Retinal pigment epithelial cell (primary cell): ENCODE results near the gene FRMD8.

Experiments
- DNase-seq: peaks from one replicate; pipeline ENCODE4 v3.0.0-alpha.2; 2010; ENCODE audit warnings: low read depth
- H3K4me3 ChIP-seq: 2 replicates; pipeline ENCODE4 v1.5.1; 2011; ENCODE audit warnings: mild to moderate bottlenecking, low read length, control low read depth, moderate library complexity
- TF ChIP-seq, protein P1 (sequence below): conservative IDR thresholded peaks from 2 replicates; pipeline ENCODE4 v1.5.1; 2011; ENCODE audit warnings: low read depth, low read length, control low read depth, inconsistent platforms

The FRMD8 gene

DNA sequence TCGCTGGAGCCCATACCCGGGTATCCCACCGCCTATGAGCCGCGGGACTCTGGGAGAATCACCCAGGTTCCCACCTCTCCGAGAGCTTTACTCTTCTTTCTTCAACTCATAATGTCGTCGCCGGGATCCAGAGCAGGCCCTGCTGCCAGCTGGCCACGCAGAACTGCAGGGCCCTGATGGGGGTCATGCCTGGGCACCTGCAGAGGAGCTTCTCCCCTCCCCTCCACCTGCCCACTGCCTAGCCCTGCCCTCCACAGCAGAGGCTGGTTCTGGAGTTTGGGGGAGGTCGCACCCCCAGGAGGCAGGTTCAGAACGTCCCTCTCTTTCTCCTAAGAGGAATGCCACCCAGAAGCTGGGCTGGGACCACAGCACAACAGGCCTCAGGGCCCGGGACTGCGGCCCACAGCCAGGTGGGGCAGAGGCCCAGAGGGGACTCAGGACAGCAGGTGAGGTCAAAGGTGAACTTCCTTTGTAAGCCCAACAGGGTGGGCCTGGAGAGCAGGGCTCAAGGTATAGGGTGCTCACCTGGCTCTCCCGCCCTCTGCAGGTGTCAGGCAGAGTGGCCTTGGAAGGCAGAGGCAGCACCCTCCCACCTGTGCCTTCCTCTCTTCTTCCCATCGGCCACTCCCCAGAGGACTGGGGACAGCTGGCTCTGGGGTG, 5.8 kb upstream of the FRMD8 start:
- TF ChIP-seq, protein P1, sequence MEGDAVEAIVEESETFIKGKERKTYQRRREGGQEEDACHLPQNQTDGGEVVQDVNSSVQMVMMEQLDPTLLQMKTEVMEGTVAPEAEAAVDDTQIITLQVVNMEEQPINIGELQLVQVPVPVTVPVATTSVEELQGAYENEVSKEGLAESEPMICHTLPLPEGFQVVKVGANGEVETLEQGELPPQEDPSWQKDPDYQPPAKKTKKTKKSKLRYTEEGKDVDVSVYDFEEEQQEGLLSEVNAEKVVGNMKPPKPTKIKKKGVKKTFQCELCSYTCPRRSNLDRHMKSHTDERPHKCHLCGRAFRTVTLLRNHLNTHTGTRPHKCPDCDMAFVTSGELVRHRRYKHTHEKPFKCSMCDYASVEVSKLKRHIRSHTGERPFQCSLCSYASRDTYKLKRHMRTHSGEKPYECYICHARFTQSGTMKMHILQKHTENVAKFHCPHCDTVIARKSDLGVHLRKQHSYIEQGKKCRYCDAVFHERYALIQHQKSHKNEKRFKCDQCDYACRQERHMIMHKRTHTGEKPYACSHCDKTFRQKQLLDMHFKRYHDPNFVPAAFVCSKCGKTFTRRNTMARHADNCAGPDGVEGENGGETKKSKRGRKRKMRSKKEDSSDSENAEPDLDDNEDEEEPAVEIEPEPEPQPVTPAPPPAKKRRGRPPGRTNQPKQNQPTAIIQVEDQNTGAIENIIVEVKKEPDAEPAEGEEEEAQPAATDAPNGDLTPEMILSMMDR, result no peak
- no peak for DNase-seq
- H3K4me3 ChIP-seq, result no peak overlapping the region

DNA sequence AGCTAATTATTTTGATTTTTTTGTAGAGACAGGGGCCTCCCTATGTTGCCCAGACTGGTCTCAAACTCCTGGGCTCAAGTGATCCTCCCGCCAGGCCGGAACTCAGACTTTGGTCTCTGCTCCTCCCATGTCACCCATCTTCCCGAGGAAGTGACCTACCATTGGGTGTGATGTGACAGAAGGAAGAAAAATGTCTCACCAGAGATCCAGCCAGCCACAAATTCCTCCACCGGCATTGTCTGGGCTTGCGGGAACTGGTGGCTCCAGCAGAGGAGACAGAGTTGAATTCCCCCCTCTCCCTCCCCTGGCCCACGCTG, 4.8 kb upstream of the FRMD8 start:
- TF ChIP-seq, protein P1, result no peak
- DNase-seq, result no peak
- H3K4me3 ChIP-seq, result peak overlapping the region; percentile 35

DNA sequence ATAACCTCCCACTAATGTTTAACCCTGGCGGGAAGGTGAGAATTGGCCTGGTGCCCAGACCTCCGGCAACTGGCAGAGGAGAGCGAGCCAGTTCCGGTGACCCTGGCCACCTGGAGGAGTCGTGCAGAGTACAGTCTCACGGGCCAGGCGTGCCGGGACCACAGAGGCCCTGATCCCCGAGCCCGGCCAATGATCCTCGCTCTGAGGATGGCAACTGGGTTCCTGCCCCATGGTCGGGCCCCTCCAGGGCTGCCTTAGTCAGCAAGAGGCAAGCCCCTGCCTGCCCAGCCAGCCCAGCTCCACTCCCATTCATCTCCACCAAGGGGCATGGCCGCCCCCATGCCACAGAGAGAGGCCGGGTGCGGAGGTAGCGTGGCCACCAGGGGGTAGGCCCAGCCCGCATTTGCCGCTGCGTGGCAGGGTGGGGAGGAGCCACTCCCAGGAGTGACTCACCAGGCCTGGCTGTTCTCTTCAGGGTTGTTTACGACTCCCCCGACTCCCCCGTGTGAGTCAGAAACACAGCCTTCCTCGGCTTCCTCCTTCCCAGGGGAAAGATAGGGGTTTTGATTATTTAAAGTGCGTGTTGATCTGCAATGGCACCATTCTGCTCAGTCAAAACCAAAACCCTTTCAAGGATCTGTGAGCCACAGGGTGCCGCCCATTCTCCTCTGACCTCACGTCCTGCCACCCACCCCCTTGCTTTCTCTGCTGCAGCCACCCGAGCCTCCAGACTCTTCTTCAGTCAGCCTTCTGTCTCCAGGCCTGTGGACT, 4.2 kb upstream of the FRMD8 start, which contains the start of gene SLC25A45:
Gene SLC25A45, minus strand, starts transcription at position 614 of the 771 bp plus-strand sequence. CDS start 695 bp downstream, outside the sequence.
- H3K4me3 ChIP-seq, result peak within 1 kb of the TSS; percentile 35
- DNase-seq, result peak; percentile 89
- TF ChIP-seq, protein P1, result peak; percentile 67

DNA sequence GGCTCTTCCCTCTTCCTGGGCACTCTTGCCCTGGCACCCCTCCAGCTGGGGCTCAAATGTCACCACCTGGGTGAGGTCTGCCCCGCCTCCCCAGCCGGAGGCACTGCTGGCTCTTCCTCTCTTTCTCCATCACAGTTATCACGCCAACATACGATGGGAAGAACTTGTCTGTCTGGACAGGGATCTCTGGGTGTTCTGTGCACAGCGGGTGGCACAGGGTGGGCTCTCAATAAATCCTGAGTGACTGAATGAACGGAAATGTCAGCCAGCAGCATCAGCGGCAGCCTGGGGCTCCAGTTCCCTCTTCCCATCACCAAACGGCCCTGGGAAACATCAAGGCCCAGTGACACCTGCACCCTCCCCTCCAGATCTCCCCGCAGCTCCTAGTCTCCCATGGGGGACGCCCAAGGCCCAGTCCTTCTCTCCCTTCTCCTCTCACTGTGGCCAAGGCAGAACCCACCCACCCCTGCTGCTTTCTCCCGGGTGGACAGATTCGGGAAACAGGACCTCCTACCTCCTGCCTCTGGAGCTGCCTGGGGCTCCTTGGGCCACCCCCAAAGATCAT, 3.6 kb upstream of the FRMD8 start:
- TF ChIP-seq, protein P1, result no peak
- H3K4me3 ChIP-seq, result peak overlapping the region; percentile 35
- no peak for DNase-seq

DNA sequence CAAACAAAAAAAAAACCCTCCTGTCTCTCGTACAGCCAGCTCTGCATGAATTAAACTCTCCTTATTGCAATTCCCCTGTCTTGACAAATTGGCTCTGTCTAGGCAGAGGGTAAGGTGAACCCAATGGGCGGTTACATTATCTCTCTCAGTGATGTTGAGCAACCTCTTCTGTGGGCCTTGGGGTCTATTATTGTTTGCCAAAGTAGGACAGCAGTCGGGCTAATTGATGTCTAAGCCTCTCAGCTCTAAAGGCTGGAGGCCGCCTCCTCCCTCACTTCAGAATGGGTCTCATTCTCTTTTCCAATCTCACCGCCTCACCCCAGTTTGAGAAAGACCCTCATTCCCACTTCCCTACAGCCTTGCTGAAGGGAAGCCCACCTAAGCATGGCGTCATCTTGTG, 2.7 kb upstream of the FRMD8 start:
- DNase-seq, result no peak
- TF ChIP-seq, protein P1, result no peak
- H3K4me3 ChIP-seq, result no peak overlapping the region

DNA sequence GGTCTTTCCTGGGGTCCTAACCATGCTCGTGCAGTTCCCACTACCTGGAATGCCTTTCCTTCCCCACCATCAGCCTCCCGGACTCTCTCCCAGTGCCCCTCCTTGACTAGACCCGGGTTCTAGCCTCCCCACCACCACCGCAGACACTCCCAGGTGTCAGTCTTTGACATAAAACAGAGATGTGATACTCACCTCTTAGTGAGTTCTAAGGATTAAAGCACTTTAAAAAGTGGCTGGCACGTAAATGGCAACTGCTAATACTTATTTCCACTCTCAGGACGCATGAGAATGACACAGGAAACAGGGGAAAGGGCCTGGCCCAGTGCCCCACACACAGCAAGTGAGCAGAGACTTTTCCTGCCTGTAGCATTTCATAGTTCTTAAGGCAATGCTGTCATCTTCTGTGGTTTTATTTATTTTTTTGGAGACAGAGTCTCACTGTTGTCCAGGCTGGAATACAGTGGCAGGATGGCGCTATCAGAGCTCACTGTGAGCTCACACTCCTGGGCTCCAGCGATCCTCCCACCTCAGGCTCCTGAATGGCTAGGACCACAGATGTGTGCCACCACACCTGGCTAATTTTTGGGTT, 2.0 kb upstream of the FRMD8 start:
- TF ChIP-seq, protein P1, result no peak
- no peak overlapping the region for H3K4me3 ChIP-seq
- no peak for DNase-seq

DNA sequence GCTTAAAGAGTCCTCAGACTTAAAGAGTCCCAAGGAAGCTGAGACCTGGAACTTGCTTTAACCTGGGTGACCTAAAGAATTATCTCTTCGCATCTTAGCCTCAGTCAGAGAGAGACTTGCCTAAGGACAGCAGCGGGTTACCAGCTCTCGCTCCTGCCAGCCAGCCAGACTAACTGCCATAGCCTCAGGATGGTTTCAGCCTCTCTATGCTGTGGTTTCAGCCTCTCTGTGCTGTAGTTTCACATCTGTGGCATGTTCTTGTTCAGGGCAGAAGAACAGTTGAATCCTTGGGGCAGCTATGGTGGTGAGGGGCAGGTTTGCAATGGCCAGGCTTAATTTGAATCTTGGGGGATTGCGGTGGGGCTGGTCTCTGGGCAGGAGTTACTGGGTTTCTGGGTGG, 2.3 kb downstream of the FRMD8 start:
- no peak overlapping the region for H3K4me3 ChIP-seq
- TF ChIP-seq, protein P1, result no peak
- no peak for DNase-seq
